Stimulated activated memory B cell treated with anti-CD40 and anti-IgM and Interleukin-4, amounts not matched to agents 10 μg/mL and 1 μg/mL and 100 μg/mL, for 72 hours (primary cell): ENCODE results near the gene CSNK1D.
A peak's percentile ranks its signal among the peaks of the same experiment; 100 is the strongest.

ENCODE experiments used
- ATAC-seq: fragments of 150-1000 bp; cut with Tn5 transposase; 2 replicates; pipeline ENCODE4 v1.10.0; 2021
- H3K27ac Mint-ChIP-seq: one replicate; pipeline ENCODE4 v1.8.0; 2022; ENCODE audit warnings: mild to moderate bottlenecking, mixed read lengths
- H3K27me3 Mint-ChIP-seq: one replicate; pipeline ENCODE4 v1.8.0; 2022; ENCODE audit warnings: mixed read lengths
- H3K36me3 Mint-ChIP-seq: one replicate; pipeline ENCODE4 v1.8.0; 2022; ENCODE audit warnings: mixed read lengths
- H3K4me1 Mint-ChIP-seq: one replicate; pipeline ENCODE4 v1.8.0; 2022; ENCODE audit warnings: mixed read lengths
- H3K4me3 Mint-ChIP-seq: one replicate; pipeline ENCODE4 v1.8.0; 2022; ENCODE audit warnings: mild to moderate bottlenecking, moderate library complexity, mixed read lengths
- H3K9me3 Mint-ChIP-seq: one replicate; pipeline ENCODE4 v1.8.0; 2022; ENCODE audit warnings: mixed read lengths

CSNK1D gene

DNA sequence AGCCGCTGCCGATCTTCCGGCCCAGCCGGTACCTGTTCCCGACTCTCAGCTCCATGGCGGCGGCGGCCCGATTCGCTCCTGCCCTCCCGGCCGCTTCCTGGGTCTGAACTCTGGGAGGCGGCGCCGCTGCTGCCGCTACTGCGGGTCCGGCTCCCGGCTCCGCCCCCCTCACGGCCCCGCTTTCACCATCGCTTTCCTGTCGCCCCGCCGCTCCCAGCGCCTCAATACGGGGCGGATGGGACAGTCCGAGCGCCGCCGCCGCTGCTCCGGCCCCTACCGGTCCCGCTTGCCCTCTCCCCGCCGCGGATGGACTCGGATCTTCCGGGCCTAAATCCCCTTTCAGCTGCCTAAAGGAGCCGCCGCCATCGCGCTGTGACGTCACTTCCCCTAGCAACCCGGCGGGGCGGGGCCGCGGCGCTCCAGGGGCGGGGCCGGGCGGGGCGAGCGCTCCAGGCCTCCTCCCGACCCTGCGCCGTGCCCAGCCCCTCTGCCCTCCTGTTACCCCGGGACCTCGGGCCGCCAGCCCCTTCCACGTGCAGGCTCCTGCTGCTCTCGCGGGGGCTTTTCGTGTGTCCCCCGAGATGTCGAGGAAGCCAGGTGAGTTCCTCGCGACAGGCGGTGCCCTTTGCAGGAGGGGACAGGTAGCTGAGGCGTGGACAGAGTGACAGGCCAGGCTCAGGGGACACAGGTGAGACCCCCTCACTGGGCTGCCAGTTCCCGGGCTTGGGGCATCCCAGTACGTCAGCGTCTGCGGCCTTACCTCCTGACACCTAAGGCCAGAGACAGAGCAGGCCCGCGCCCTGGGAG is at the start of gene CSNK1D:
Gene CSNK1D (minus strand): TSS at position 374 of the 807 bp plus-strand sequence. CDS start 319 bp downstream, at position 55.
- Mint-ChIP-seq H3K36me3 (peaks cover 21% of the 10 kb centered on the region), H3K9me3 (no peaks in the 10 kb centered on the region), H3K4me3 (peak within 1 kb of the TSS; percentile 88), H3K4me1 (peaks cover 42% of the 10 kb centered on the region), H3K27me3 (peaks cover 4% of the 10 kb centered on the region), H3K27ac (peak within 1 kb of the TSS; percentile 97)
- ATAC-seq, result peak; percentile 93

DNA sequence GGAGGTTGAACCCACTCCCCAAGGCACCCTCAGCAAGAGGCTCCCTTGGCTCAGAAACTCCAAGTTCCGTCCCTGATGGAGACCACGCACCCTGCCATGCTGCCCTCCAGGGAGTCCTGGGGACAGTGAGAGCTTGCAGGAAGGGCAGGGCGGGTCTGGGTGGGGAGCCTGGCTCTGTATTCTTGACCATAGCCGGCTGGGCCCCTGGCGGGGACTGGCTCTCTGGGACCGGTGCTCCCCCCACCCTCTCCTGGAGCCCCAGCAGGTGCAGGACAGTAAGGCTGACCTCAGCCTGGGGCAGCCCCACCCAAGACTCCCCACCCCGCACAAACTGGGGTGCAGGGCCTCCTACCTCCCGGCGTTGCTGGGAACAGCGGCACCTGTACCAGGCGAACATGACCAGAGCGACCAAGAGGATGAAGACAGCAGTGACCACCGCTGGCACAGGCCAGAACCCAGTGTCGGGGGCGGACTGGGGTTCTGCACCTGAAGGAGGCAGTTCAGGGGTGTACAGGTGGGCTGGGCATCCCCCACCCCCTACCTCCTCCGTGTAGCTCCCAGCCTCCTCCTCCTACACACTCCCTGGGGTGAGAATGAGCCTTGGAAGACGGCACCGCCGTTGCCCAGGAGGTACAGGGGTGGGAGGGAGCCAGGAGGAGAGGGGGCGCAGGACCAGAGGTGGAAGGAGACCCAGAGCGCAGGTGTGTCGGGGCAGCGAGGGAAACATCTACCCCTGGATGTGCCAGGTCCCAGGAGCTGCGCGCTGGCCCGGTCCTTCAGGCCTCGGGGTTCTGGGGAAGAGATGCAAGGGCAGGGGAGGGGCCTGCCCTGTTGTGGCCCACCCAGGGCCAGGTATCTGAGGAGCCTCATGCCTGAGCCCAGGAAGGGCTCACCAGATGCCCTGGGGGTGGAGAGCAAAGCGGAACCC is 49.3 kb upstream of the CSNK1D start:
- no peak for ATAC-seq
- Mint-ChIP-seq H3K27me3 (peaks cover 54% of the 10 kb centered on the region), H3K27ac (peak overlapping the region; percentile 89), H3K36me3 (no peaks in the 10 kb centered on the region), H3K4me3 (peak overlapping the region; percentile 67), H3K9me3 (no peaks in the 10 kb centered on the region), H3K4me1 (peaks cover 39% of the 10 kb centered on the region)

DNA sequence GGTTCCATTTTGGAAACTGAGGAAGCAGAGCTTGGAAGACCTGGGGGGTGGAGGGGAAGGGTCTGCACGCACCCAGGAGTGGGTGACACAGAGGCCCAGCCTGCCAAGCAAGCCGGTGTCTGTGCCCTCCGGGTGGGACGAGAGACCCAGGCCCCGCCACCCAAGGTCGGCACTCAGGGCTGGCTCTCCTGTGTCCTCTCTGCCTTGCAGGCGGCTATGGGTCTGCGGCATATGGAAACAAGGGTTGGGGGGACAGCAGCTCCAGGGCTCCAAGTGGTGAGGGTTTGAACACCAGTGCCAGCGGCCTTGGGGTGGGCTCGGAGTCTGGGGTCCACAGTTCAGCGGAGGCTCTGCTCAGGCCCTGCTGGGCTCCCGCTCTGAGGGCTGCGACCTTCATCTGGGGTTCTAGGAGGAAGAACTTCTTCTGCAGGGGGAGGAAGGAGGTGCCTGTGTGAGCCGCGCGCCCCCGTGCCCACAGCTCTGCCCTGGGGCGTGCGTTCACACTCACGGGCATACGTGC is 48.5 kb upstream of the CSNK1D start:
- H3K4me1 Mint-ChIP-seq, result peaks cover 39% of the 10 kb centered on the region
- H3K4me3 Mint-ChIP-seq, result peak overlapping the region; percentile 67
- H3K36me3 Mint-ChIP-seq, result no peaks in the 10 kb centered on the region
- ATAC-seq, result no peak
- no peaks in the 10 kb centered on the region for H3K9me3 Mint-ChIP-seq
- peaks cover 46% of the 10 kb centered on the region for H3K27me3 Mint-ChIP-seq
- H3K27ac Mint-ChIP-seq, result peak overlapping the region; percentile 89

DNA sequence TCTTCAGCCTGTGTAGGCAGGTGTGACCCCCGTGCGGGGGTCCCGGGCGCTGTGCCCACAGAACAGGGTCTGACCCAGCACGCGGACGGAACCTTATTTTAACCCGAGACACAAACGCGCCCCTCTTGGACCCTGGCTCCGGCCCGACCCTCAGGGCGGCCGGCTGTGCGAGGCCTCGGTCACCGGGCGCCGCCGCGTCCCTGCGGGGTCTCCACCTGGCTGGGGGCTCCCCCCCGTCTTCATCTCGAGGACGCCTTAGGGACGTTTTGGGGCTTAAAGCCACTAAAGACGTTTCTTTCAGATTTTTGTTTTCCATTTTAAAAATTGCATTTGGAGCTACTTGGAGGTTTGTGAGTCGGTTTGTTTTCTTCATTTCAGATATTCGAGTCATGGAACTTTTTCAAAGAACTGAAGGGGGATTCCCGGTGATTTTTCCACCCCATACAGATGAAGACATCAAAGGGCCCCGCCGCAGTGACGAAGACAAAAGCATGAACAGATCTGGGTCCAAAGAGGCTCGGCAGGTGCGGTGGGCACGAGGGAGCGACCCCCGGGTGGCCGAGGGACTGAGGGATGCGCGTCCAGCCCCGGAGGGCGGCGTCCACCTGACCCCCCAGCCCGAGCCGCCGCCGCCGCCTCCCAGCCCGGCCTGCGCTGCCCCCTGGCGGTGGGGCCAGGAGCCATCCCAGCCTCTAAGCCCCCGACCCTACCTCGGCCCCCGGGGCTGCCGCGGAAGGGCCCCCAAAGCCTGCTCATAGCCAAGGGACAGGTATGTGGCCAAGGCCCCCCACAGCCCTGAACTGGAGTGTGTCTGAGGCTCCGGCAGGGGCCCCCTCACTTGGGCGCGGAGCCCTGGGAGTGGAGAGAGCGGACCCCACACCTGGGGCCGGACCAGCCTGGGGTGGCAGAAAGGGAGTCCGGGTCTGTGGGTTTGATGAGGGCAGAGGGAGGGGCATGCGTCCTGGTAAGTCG is 47.7 kb upstream of the CSNK1D start:
- peak; percentile 66 for ATAC-seq
- no peaks in the 10 kb centered on the region for H3K9me3 Mint-ChIP-seq
- H3K27me3 Mint-ChIP-seq, result peaks cover 40% of the 10 kb centered on the region
- peak overlapping the region; percentile 67 for H3K4me3 Mint-ChIP-seq
- peak overlapping the region; percentile 89 for H3K27ac Mint-ChIP-seq
- H3K4me1 Mint-ChIP-seq, result peaks cover 40% of the 10 kb centered on the region
- no peaks in the 10 kb centered on the region for H3K36me3 Mint-ChIP-seq

DNA sequence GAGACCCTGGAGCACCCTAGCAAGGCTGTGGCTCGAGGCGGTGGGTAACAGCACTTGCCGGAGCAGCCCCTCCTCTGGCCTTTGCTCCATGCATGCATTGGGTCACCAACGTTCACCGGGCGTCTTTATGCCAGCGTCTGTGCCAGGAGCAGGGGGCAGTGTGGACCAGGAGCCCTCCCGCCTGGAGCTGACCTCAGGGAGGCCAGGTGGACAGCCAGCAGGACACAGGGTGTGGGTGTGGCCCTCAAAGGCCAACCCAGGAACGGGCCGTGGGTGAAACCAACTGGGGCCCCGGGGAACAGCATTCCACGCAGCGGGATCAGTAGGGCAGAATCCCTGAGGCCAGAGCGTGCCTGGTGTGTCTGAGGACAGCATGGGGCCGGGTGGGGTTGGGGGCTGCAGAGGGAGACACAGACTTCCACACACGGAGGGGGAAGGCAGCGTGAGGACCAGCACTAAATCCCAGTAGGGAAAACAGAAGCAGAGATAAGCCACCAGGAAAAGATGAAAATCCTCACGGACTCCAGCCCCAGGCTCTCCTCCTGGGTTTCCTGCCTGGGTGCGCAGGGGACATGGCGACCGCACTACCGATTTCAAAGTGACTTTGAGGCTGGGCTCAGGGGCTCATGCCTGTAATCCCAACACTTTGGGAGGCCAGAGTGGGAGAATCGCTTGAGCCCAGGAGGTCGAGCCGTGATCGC is 46.8 kb upstream of the CSNK1D start:
- Mint-ChIP-seq H3K9me3 (no peaks in the 10 kb centered on the region), H3K4me1 (peaks cover 49% of the 10 kb centered on the region), H3K4me3 (no peak overlapping the region), H3K27ac (peak overlapping the region; percentile 89), H3K27me3 (peaks cover 41% of the 10 kb centered on the region), H3K36me3 (no peaks in the 10 kb centered on the region)
- no peak for ATAC-seq

DNA sequence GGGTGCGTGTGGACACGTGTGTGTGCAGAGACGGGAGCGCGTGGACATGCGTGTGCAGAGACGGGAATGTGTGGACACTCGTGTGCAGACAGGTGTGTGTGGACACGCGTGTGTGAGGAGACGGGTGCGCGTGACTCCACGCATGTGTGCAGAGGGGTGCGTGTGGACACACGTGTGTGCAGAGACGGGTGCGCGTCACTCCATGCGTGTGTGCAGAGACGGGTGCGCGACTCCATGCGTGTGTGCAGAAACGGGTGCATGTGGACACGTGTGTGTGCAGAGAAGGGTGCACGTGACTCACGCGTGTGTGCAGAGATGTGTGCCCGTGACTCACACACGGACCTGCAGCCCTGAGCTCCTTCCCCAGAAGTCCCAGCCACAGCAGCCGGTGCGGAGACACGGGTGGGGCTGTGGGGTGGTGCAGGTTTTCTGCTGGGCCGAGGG is 46.1 kb upstream of the CSNK1D start:
- Mint-ChIP-seq H3K9me3 (no peaks in the 10 kb centered on the region), H3K36me3 (no peaks in the 10 kb centered on the region), H3K4me1 (peaks cover 49% of the 10 kb centered on the region), H3K27ac (no peak overlapping the region), H3K27me3 (peaks cover 41% of the 10 kb centered on the region), H3K4me3 (no peak overlapping the region)
- no peak for ATAC-seq

DNA sequence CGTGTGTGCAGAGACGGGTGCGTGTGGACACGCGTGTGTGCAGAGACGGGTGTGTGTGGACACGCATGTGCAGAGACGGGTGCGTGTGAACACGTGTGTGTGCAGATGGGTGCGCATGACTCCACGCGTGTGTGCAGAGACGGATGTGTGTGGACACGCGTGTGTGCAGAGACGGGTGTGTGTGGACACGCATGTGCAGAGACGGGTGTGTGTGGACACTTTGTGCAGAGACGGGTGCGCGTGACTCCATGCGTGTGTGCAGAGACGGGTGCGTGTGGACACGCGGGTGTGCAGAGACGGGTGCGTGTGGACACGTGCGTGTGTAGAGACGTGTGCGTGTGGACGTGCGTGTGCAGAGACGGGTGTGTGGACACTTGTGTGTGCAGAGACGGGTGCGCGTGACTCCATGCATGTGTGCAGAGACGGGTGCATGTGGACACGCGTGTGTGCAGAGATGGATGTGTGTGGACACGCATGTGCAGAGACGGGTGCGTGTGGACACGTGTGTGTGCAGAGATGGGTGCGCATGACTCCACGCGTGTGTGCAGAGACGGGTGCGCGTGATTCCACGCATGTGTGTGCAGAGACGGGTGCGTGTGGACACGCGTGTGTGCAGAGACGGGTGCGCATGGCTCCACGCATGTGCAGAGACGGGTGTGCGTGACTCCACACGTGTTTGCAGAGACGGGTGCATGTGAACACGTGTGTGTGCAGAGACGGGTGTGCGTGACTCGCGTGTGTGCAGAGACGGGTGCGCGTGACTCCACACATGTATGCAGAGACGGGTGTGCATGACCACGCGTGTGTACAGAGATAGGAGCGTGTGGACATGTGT is 45.5 kb upstream of the CSNK1D start:
- Mint-ChIP-seq H3K9me3 (no peaks in the 10 kb centered on the region), H3K4me3 (no peak overlapping the region), H3K27me3 (peaks cover 41% of the 10 kb centered on the region), H3K4me1 (peaks cover 52% of the 10 kb centered on the region), H3K36me3 (no peaks in the 10 kb centered on the region), H3K27ac (no peak overlapping the region)
- no peak for ATAC-seq

DNA sequence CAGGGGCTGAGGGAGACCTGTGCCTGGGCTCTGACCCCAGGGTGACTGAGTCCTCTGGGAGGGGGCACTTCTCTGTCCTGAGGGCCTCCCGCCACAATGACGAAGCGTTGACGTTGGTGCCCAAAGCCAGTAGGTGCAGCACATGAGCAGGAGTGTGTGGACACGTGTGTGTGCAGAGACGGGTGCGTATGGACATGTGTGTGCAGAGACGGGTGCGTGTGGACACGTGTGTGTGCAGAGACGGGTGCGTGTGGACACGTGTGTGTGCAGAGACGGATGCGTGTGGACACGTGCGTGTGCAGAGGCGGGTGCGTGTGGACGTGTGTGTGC is 44.6 kb upstream of the CSNK1D start:
- no peaks in the 10 kb centered on the region for H3K9me3 Mint-ChIP-seq
- H3K4me3 Mint-ChIP-seq, result no peak overlapping the region
- H3K36me3 Mint-ChIP-seq, result no peaks in the 10 kb centered on the region
- peaks cover 49% of the 10 kb centered on the region for H3K4me1 Mint-ChIP-seq
- H3K27me3 Mint-ChIP-seq, result peaks cover 41% of the 10 kb centered on the region
- ATAC-seq, result no peak
- H3K27ac Mint-ChIP-seq, result no peak overlapping the region

DNA sequence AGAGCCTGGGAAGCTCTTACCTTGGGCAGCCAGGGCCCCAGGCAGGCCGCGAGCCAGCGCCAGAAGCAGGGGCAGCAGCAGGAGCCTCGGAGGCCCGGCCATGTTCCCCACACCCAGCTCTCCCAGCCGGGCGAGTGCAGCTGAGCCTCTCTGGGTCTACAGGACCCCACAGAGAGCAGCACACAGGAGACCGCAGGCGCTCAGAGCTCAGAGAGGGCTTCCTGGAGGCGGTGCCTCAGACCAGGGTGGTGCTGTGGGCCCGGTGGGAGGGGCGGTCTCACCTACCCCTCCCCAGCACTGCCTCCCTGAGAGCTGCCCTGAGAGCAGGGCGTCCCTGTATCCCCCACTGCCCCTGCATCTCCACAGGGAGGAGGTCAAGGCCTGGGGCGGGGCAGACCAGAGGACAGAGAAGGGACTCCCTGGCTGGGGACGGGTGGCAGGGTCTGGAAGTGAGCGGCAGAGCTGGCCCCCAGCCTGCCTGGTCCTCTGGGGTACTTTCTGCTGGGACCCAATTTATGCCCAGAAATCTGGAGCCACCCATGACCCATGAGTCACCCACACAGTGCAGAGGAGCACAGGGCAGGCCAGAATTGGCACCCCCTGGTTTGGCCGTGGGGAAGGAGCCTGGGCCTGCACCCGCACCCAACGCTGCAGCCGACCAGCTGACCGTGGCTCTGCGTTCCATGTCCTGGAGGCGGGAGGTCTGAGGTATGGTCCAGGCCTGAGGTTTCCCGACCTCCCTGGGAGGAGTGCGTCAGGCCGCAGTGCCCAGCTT is 44.1 kb upstream of the CSNK1D start, which contains the start of gene CD7:
Gene CD7 (minus strand): TSS at position 215 of the 775 bp plus-strand sequence. CDS start 113 bp downstream, at position 102.
- H3K27ac Mint-ChIP-seq, result no peak within 1 kb of the TSS
- H3K27me3 Mint-ChIP-seq, result peaks cover 38% of the 10 kb centered on the region
- H3K4me1 Mint-ChIP-seq, result peaks cover 43% of the 10 kb centered on the region
- no peaks in the 10 kb centered on the region for H3K9me3 Mint-ChIP-seq
- no peak for ATAC-seq
- no peak within 1 kb of the TSS for H3K4me3 Mint-ChIP-seq
- no peaks in the 10 kb centered on the region for H3K36me3 Mint-ChIP-seq

DNA sequence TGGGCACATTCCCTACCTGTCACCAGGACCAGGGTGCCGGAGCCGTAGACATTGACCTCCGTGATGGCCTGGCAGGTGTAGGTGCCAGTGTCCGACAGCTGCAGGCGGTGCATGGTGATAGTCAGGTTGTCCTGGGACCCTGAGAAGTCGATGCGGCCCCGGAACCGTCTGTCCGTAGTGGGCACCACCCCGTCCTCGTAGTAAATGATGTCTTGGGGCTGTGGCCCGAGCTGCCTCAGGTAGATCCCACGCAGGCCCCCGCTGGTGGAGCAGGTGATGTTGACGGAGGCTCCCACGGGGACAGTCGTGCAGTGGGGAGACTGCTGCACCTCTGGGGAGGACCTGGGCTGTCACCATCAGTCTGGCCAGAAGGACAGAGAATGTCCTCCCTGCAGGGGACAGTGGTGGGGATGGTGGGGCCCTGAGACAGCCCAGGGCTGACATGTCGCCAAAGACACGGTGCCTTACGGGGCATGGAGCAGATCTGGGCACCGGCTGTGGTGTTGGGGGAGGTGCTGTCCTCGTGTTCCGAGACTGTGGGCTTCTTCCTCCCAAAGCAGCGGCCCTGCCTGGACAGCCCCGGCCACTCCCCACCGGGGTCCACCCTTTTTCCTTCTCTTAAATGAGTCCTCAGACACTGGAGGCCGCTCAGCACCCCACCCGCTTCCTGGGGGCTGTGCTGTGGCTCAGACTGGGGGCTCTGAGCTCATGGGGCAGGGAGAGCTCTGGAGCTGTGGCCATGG is 43.3 kb upstream of the CSNK1D start:
- Mint-ChIP-seq H3K9me3 (no peaks in the 10 kb centered on the region), H3K4me3 (no peak overlapping the region)

DNA sequence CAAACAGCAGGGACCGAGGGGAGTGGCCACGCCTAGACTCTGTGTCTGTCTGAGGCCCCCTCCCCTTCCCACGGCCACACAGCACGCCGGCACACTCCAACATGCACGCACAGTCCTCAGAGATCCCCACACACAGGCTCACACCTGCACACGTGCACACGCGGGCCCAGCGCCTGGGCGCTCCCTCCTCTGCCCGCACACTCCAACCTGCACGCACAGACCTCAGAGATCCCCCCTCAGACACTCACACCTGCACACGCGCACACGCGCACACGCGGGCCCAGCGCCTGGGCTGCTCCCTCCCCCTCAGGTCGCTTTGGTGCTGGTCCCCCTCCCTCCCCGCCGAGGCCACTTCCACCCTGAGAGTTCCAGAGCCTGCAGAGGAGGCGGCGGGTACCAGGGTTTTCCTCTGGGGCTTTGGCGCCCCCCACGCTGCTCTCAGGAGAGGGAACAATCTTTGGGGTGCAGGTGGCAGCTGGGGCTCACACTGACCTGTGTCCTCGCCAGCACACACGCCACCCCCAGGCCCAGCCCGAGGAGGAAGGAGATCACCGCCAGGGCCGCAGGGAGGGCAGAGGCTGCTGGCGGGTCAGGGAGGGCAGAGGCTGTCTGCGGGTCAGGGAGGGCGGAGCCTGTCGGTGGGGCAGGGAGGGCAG is 42.3 kb upstream of the CSNK1D start:
- H3K4me3 Mint-ChIP-seq, result peak overlapping the region; percentile 52
- H3K9me3 Mint-ChIP-seq, result no peaks in the 10 kb centered on the region
- peaks cover 27% of the 10 kb centered on the region for H3K4me1 Mint-ChIP-seq
- H3K27me3 Mint-ChIP-seq, result peaks cover 40% of the 10 kb centered on the region
- H3K27ac Mint-ChIP-seq, result peak overlapping the region; percentile 71
- H3K36me3 Mint-ChIP-seq, result no peaks in the 10 kb centered on the region
- ATAC-seq, result peak; percentile 59

More for the DNA sequence above, 43.3 kb upstream of the CSNK1D start:
- Mint-ChIP-seq H3K27ac (no peak overlapping the region), H3K4me1 (peaks cover 37% of the 10 kb centered on the region), H3K36me3 (no peaks in the 10 kb centered on the region), H3K27me3 (peaks cover 35% of the 10 kb centered on the region)
- no peak for ATAC-seq
